CD14-positive monocyte (primary cell): ENCODE measurements around the gene PAFAH2. TPM values are rescaled to one million over a fixed set of nuclear protein-coding genes. Genes with fewer than 3 reads are reported as not detected.

ENCODE experiments used
- DNase-seq, 3 donors: peaks; one replicate each; pipeline ENCODE4 v3.0.0-alpha.2; 2011 to 2022
- H2AFZ ChIP-seq: 2 replicates; pipeline ENCODE4 v1.6.0; 2012; ENCODE audit warnings: mild to moderate bottlenecking, low read depth, low read length, inconsistent platforms; ENCODE audit not compliant: insufficient read depth, poor library complexity, severe bottlenecking
- H3K27ac ChIP-seq, 2 donors: 1 replicate in 1 of 2; 2 replicates in 1 of 2; pipeline ENCODE4 v1.5.1; 2012 to 2013; ENCODE audit warnings: low read length in 2 of 2, control low read depth in 1 of 2, inconsistent platforms in 1 of 2, low read depth in 1 of 2, mild to moderate bottlenecking in 1 of 2
- H3K27me3 ChIP-seq, 2 donors: one replicate each; pipeline versions ENCODE4 v1.6.0 to v1.6.1; 2011 to 2013; ENCODE audit warnings: low read length in 2 of 2; ENCODE audit not compliant: control insufficient read depth in 2 of 2, insufficient read depth in 2 of 2
- H3K36me3 ChIP-seq, 2 donors: replicated peaks in 1 of 2; 1 replicate in 1 of 2; 2 replicates in 1 of 2; pipeline versions ENCODE4 v1.5.1 to v1.6.1; 2012 to 2013; ENCODE audit warnings: low read length in 2 of 2, control low read depth in 1 of 2, inconsistent platforms in 1 of 2, mild to moderate bottlenecking in 1 of 2; ENCODE audit not compliant: insufficient read depth in 2 of 2, control insufficient read depth in 1 of 2
- H3K4me1 ChIP-seq, 2 donors: 1 replicate in 1 of 2; 2 replicates in 1 of 2; pipeline versions ENCODE4 v1.5.1 to v1.6.1; 2012 to 2013; ENCODE audit warnings: low read length in 2 of 2, control low read depth in 1 of 2, inconsistent platforms in 1 of 2, mild to moderate bottlenecking in 1 of 2, moderate library complexity in 1 of 2; ENCODE audit not compliant: insufficient read depth in 2 of 2, control insufficient read depth in 1 of 2
- H3K4me2 ChIP-seq: replicated peaks from 2 replicates; pipeline ENCODE3; 2012; ENCODE audit warnings: low read length, moderate library complexity, mild to moderate bottlenecking; ENCODE audit not compliant: poor library complexity, severe bottlenecking; ENCODE audit errors: extremely low read depth
- H3K4me3 ChIP-seq, 3 experiments: fragments of 200-600 bp in 1 of 3; sonication (generic) in 1 of 3; replicated peaks in 1 of 3; 1 replicate in 2 of 3; 2 replicates in 1 of 3; pipeline ENCODE4 v1.5.1; 2011 to 2013; ENCODE audit warnings: low read length in 3 of 3, mild to moderate bottlenecking in 3 of 3, control low read depth in 2 of 3, low read depth in 2 of 3, inconsistent platforms in 1 of 3, moderate library complexity in 1 of 3
- H3K79me2 ChIP-seq: 2 replicates; pipeline ENCODE4 v1.6.0; 2012; ENCODE audit warnings: mild to moderate bottlenecking, control low read depth, inconsistent platforms, low read length, moderate library complexity; ENCODE audit not compliant: insufficient read depth
- H3K9ac ChIP-seq: 2 replicates; pipeline ENCODE4 v1.6.0; 2017; ENCODE audit warnings: low read length, mild to moderate bottlenecking; ENCODE audit not compliant: insufficient read depth, poor library complexity, severe bottlenecking
- H3K9me3 ChIP-seq, 2 donors: replicated peaks in 1 of 2; 1 replicate in 1 of 2; 2 replicates in 1 of 2; pipeline versions ENCODE4 v1.5.1 to v1.6.1; 2012 to 2013; ENCODE audit warnings: low read length in 2 of 2, control low read depth in 1 of 2; ENCODE audit not compliant: control insufficient read depth in 1 of 2, insufficient read depth in 1 of 2
- H4K20me1 ChIP-seq: 2 replicates; pipeline ENCODE4 v1.6.0; 2012; ENCODE audit warnings: mild to moderate bottlenecking, low read length, control low read depth, moderate library complexity; ENCODE audit not compliant: insufficient read depth
- H3K27ac Mint-ChIP-seq, 7 donors: one replicate each; pipeline ENCODE4 v1.8.0; 2020; ENCODE audit warnings: mild to moderate bottlenecking in 7 of 7, mixed read lengths in 7 of 7, moderate library complexity in 6 of 7, inconsistent platforms in 2 of 7
- H3K27me3 Mint-ChIP-seq, 3 donors: one replicate each; pipeline ENCODE4 v1.8.0; 2021 to 2022; ENCODE audit warnings: low read depth in 3 of 3, mild to moderate bottlenecking in 3 of 3, mixed read lengths in 3 of 3, moderate library complexity in 3 of 3, inconsistent platforms in 1 of 3
- H3K36me3 Mint-ChIP-seq, 2 donors: one replicate each; pipeline ENCODE4 v1.8.0; 2020; ENCODE audit warnings: mixed read lengths in 2 of 2, inconsistent platforms in 1 of 2, mild to moderate bottlenecking in 1 of 2
- H3K4me1 Mint-ChIP-seq: one replicate; pipeline ENCODE4 v1.8.0; 2020; ENCODE audit warnings: mild to moderate bottlenecking, mixed read lengths
- H3K4me3 Mint-ChIP-seq, 2 donors: one replicate each; pipeline ENCODE4 v1.8.0; 2020; ENCODE audit warnings: mild to moderate bottlenecking in 2 of 2, mixed read lengths in 2 of 2, moderate library complexity in 1 of 2
- H3K9me3 Mint-ChIP-seq, 7 donors: one replicate each; pipeline ENCODE4 v1.8.0; 2020 to 2022; ENCODE audit warnings: mixed read lengths in 7 of 7, mild to moderate bottlenecking in 6 of 7, moderate library complexity in 6 of 7, inconsistent platforms in 2 of 7
- CTCF ChIP-seq: fragments of 200-600 bp; IDR thresholded peaks from one replicate; pipeline ENCODE4 v1.8.0; 2022; ENCODE audit warnings: antibody characterized with exemption, mild to moderate bottlenecking
- WGBS: methylation state at CpG from one replicate; pipeline ENCODE4 v1.1.5; 2013; ENCODE audit warnings: missing lambda C conversion rate; ENCODE audit not compliant: insufficient coverage; 5-methylcytosine and 5-hydroxymethylcytosine counted together
- intact Hi-C, 2 donors: fragments of 100-400 bp; cut with micrococcal nuclease; formaldehyde crosslinking; loops; one replicate each; pipeline versions ENCODE4 v1.15.0 to v1.15.1; 2023
- polyA plus RNA-seq, 3 donors: library from polyadenylated mRNA; depleted of rRNA in 1 of 3; unstranded in 2 of 3; stranded (reverse) in 1 of 3; fragments of 300-500 nt in 2 of 3; fragments of >200 nt in 1 of 3; fragmentation: Illumina TruSeq in 2 of 3; gene quantifications; 1 replicate in 2 of 3; 2 replicates in 1 of 3; pipeline ENCODE4 v1.2.3, GENCODE V29; 2012 to 2021

The PAFAH2 gene
- polyA plus RNA-seq, 3 donors = 6.4 to 9.2 (median 6.8) TPM

- H3K79me2 ChIP-seq = no peaks in the 10 kb centered on the region
- H3K4me3 Mint-ChIP-seq = no peak overlapping the region
- no peak overlapping the region for H3K9ac ChIP-seq
- no peak overlapping the region for H3K27ac Mint-ChIP-seq
- H4K20me1 ChIP-seq = no peaks in the 10 kb centered on the region
- H3K4me3 ChIP-seq = no peak overlapping the region
- intact Hi-C loops = no loop called here
- peaks cover 0 to 19% of the 10 kb centered on the region in 2 donors for H3K9me3 ChIP-seq
- peaks cover 36 to 57% (median 40%) of the 10 kb centered on the region in 3 donors for H3K27me3 Mint-ChIP-seq
- peaks cover 1% of the 10 kb centered on the region for H3K4me1 Mint-ChIP-seq
- TF ChIP-seq CTCF = no peak
- no peaks in the 10 kb centered on the region for H3K36me3 Mint-ChIP-seq
- H3K4me1 ChIP-seq = no peaks in the 10 kb centered on the region
- DNase-seq = no peak
- H3K4me2 ChIP-seq = no peak overlapping the region
- WGBS = no CpG with 5 or more reads among the region's 4 CpGs
- no peak overlapping the region for H2AFZ ChIP-seq
- H3K27me3 ChIP-seq = peaks cover 18 to 47% of the 10 kb centered on the region in 2 donors
- peaks cover 0 to 8% (median 0%) of the 10 kb centered on the region in 7 donors for H3K9me3 Mint-ChIP-seq
- no peak overlapping the region for H3K27ac ChIP-seq
- H3K36me3 ChIP-seq = no peaks in the 10 kb centered on the region
Measured at GRCh38 chr1:26041978-26042377, 44.1 kb upstream of the PAFAH2 start.

GRCh38 chr1:26041401-26041800 is 43.5 kb upstream of the PAFAH2 start:
- no peak for DNase-seq
- H3K9me3 Mint-ChIP-seq = peaks cover 0 to 6% (median 0%) of the 10 kb centered on the region in 7 donors
- peaks cover 1% of the 10 kb centered on the region for H3K4me1 Mint-ChIP-seq
- H3K27me3 ChIP-seq = peaks cover 14 to 42% of the 10 kb centered on the region in 2 donors
- no peaks in the 10 kb centered on the region for H4K20me1 ChIP-seq
- peaks cover 30 to 55% (median 34%) of the 10 kb centered on the region in 3 donors for H3K27me3 Mint-ChIP-seq
- H3K9ac ChIP-seq = no peak overlapping the region
- TF ChIP-seq CTCF = no peak
- H3K4me2 ChIP-seq = no peak overlapping the region
- WGBS = 96% methylated on average over 4 of the region's 7 CpGs
- no peak overlapping the region for H2AFZ ChIP-seq
- H3K79me2 ChIP-seq = no peaks in the 10 kb centered on the region
- no peak overlapping the region for H3K4me3 Mint-ChIP-seq
- intact Hi-C loops = no loop called here
- no peaks in the 10 kb centered on the region for H3K36me3 Mint-ChIP-seq
- no peaks in the 10 kb centered on the region for H3K36me3 ChIP-seq
- peaks cover 0 to 2% of the 10 kb centered on the region in 2 donors for H3K4me1 ChIP-seq
- H3K4me3 ChIP-seq = no peak overlapping the region
- no peak overlapping the region for H3K27ac Mint-ChIP-seq
- peaks cover 0 to 14% of the 10 kb centered on the region in 2 donors for H3K9me3 ChIP-seq
- no peak overlapping the region for H3K27ac ChIP-seq
